A673 (cell line): ENCODE measurements around the gene HNRNPA2B1.

Experiments used
- EZH2 ChIP-seq: fragments of 200-600 bp; sonication (generic); IDR thresholded peaks from 2 replicates; pipeline ENCODE4 v1.6.1; 2017; ENCODE audit warnings: borderline replicate concordance, low read depth, mild to moderate bottlenecking, mixed read lengths, antibody characterized with exemption, low read length; ENCODE audit not compliant: poor library complexity, severe bottlenecking
- TF ChIP-seq, protein P1 (sequence below): fragments of 300-800, 200-600 bp; sonication (generic); conservative IDR thresholded peaks from 2 replicates; pipeline ENCODE4 v1.5.1; 2017; ENCODE audit warnings: low read depth, mild to moderate bottlenecking, antibody characterized with exemption, low read length, moderate library complexity, mixed read lengths

DNA sequence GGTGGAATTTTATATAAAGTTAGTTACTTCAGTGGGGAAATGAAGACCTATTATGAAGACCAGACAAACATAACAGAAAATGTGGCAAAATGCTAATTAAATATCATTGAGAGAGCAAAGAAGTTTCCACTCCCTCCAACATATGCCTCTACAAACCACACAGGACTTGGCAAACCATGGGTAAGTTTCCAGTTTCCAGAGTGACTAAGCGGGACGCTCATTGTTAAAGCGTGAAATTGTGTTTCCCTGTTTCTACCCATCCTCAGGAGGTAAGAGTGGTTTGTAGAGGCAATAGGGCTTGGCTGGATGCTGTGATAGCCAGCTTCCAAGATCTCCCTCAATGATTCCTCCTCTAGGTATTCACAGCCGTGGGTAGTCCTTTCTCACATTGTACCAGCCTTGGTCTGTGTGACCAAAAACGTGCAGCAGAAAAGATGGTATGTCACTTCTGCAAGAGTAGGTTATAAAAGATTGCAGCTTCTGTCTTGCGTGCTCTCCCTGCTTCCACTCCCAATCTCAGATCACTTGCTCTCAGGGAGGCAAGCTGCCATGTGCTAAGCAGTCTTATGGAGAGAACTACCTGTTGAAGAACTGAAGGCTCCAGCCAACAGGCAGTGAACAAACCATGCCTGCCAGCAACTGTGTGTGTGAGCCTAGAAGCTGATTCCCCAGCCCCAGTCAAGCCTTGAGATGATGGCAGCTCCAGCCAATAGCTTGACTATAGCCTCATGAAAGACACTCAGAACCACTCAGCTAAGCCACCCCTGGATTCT is 36.7 kb upstream of the HNRNPA2B1 start:
- TF ChIP-seq, protein P1, sequence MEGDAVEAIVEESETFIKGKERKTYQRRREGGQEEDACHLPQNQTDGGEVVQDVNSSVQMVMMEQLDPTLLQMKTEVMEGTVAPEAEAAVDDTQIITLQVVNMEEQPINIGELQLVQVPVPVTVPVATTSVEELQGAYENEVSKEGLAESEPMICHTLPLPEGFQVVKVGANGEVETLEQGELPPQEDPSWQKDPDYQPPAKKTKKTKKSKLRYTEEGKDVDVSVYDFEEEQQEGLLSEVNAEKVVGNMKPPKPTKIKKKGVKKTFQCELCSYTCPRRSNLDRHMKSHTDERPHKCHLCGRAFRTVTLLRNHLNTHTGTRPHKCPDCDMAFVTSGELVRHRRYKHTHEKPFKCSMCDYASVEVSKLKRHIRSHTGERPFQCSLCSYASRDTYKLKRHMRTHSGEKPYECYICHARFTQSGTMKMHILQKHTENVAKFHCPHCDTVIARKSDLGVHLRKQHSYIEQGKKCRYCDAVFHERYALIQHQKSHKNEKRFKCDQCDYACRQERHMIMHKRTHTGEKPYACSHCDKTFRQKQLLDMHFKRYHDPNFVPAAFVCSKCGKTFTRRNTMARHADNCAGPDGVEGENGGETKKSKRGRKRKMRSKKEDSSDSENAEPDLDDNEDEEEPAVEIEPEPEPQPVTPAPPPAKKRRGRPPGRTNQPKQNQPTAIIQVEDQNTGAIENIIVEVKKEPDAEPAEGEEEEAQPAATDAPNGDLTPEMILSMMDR: no peak
- TF ChIP-seq EZH2: no peak
